CD14-positive monocyte (primary cell): Measurements from ENCODE around the gene KLF15. TPM values are rescaled to one million over a fixed set of nuclear protein-coding genes. Genes with fewer than 3 reads are reported as not detected.

Source experiments
- DNase-seq, 3 donors: peaks; one replicate each; pipeline ENCODE4 v3.0.0-alpha.2; 2011 to 2022
- H2AFZ ChIP-seq: 2 replicates; pipeline ENCODE4 v1.6.0; 2012; ENCODE audit warnings: mild to moderate bottlenecking, low read depth, low read length, inconsistent platforms; ENCODE audit not compliant: insufficient read depth, poor library complexity, severe bottlenecking
- H3K27ac ChIP-seq, 2 donors: 1 replicate in 1 of 2; 2 replicates in 1 of 2; pipeline ENCODE4 v1.5.1; 2012 to 2013; ENCODE audit warnings: low read length in 2 of 2, control low read depth in 1 of 2, inconsistent platforms in 1 of 2, low read depth in 1 of 2, mild to moderate bottlenecking in 1 of 2
- H3K27me3 ChIP-seq, 2 donors: one replicate each; pipeline versions ENCODE4 v1.6.0 to v1.6.1; 2011 to 2013; ENCODE audit warnings: low read length in 2 of 2; ENCODE audit not compliant: control insufficient read depth in 2 of 2, insufficient read depth in 2 of 2
- H3K36me3 ChIP-seq, 2 donors: replicated peaks in 1 of 2; 1 replicate in 1 of 2; 2 replicates in 1 of 2; pipeline versions ENCODE4 v1.5.1 to v1.6.1; 2012 to 2013; ENCODE audit warnings: low read length in 2 of 2, control low read depth in 1 of 2, inconsistent platforms in 1 of 2, mild to moderate bottlenecking in 1 of 2; ENCODE audit not compliant: insufficient read depth in 2 of 2, control insufficient read depth in 1 of 2
- H3K4me1 ChIP-seq, 2 donors: 1 replicate in 1 of 2; 2 replicates in 1 of 2; pipeline versions ENCODE4 v1.5.1 to v1.6.1; 2012 to 2013; ENCODE audit warnings: low read length in 2 of 2, control low read depth in 1 of 2, inconsistent platforms in 1 of 2, mild to moderate bottlenecking in 1 of 2, moderate library complexity in 1 of 2; ENCODE audit not compliant: insufficient read depth in 2 of 2, control insufficient read depth in 1 of 2
- H3K4me2 ChIP-seq: replicated peaks from 2 replicates; pipeline ENCODE3; 2012; ENCODE audit warnings: low read length, moderate library complexity, mild to moderate bottlenecking; ENCODE audit not compliant: poor library complexity, severe bottlenecking; ENCODE audit errors: extremely low read depth
- H3K4me3 ChIP-seq, 3 experiments: fragments of 200-600 bp in 1 of 3; sonication (generic) in 1 of 3; replicated peaks in 1 of 3; 1 replicate in 2 of 3; 2 replicates in 1 of 3; pipeline ENCODE4 v1.5.1; 2011 to 2013; ENCODE audit warnings: low read length in 3 of 3, mild to moderate bottlenecking in 3 of 3, control low read depth in 2 of 3, low read depth in 2 of 3, inconsistent platforms in 1 of 3, moderate library complexity in 1 of 3
- H3K79me2 ChIP-seq: 2 replicates; pipeline ENCODE4 v1.6.0; 2012; ENCODE audit warnings: mild to moderate bottlenecking, control low read depth, inconsistent platforms, low read length, moderate library complexity; ENCODE audit not compliant: insufficient read depth
- H3K9ac ChIP-seq: 2 replicates; pipeline ENCODE4 v1.6.0; 2017; ENCODE audit warnings: low read length, mild to moderate bottlenecking; ENCODE audit not compliant: insufficient read depth, poor library complexity, severe bottlenecking
- H3K9me3 ChIP-seq, 2 donors: replicated peaks in 1 of 2; 1 replicate in 1 of 2; 2 replicates in 1 of 2; pipeline versions ENCODE4 v1.5.1 to v1.6.1; 2012 to 2013; ENCODE audit warnings: low read length in 2 of 2, control low read depth in 1 of 2; ENCODE audit not compliant: control insufficient read depth in 1 of 2, insufficient read depth in 1 of 2
- H4K20me1 ChIP-seq: 2 replicates; pipeline ENCODE4 v1.6.0; 2012; ENCODE audit warnings: mild to moderate bottlenecking, low read length, control low read depth, moderate library complexity; ENCODE audit not compliant: insufficient read depth
- H3K27ac Mint-ChIP-seq, 7 donors: one replicate each; pipeline ENCODE4 v1.8.0; 2020; ENCODE audit warnings: mild to moderate bottlenecking in 7 of 7, mixed read lengths in 7 of 7, moderate library complexity in 6 of 7, inconsistent platforms in 2 of 7
- H3K27me3 Mint-ChIP-seq, 3 donors: one replicate each; pipeline ENCODE4 v1.8.0; 2021 to 2022; ENCODE audit warnings: low read depth in 3 of 3, mild to moderate bottlenecking in 3 of 3, mixed read lengths in 3 of 3, moderate library complexity in 3 of 3, inconsistent platforms in 1 of 3
- H3K36me3 Mint-ChIP-seq, 2 donors: one replicate each; pipeline ENCODE4 v1.8.0; 2020; ENCODE audit warnings: mixed read lengths in 2 of 2, inconsistent platforms in 1 of 2, mild to moderate bottlenecking in 1 of 2
- H3K4me1 Mint-ChIP-seq: one replicate; pipeline ENCODE4 v1.8.0; 2020; ENCODE audit warnings: mild to moderate bottlenecking, mixed read lengths
- H3K4me3 Mint-ChIP-seq, 2 donors: one replicate each; pipeline ENCODE4 v1.8.0; 2020; ENCODE audit warnings: mild to moderate bottlenecking in 2 of 2, mixed read lengths in 2 of 2, moderate library complexity in 1 of 2
- H3K9me3 Mint-ChIP-seq, 7 donors: one replicate each; pipeline ENCODE4 v1.8.0; 2020 to 2022; ENCODE audit warnings: mixed read lengths in 7 of 7, mild to moderate bottlenecking in 6 of 7, moderate library complexity in 6 of 7, inconsistent platforms in 2 of 7
- WGBS: methylation state at CpG from one replicate; pipeline ENCODE4 v1.1.5; 2013; ENCODE audit warnings: missing lambda C conversion rate; ENCODE audit not compliant: insufficient coverage; 5-methylcytosine and 5-hydroxymethylcytosine counted together
- intact Hi-C, 2 donors: fragments of 100-400 bp; cut with micrococcal nuclease; formaldehyde crosslinking; loops; one replicate each; pipeline versions ENCODE4 v1.15.0 to v1.15.1; 2023
- polyA plus RNA-seq, 3 donors: library from polyadenylated mRNA; depleted of rRNA in 1 of 3; unstranded in 2 of 3; stranded (reverse) in 1 of 3; fragments of 300-500 nt in 2 of 3; fragments of >200 nt in 1 of 3; fragmentation: Illumina TruSeq in 2 of 3; gene quantifications; 1 replicate in 2 of 3; 2 replicates in 1 of 3; pipeline ENCODE4 v1.2.3, GENCODE V29; 2012 to 2021
- TF ChIP-seq, protein P1 (sequence below): fragments of 200-600 bp; IDR thresholded peaks from one replicate; pipeline ENCODE4 v1.8.0; 2022; ENCODE audit warnings: antibody characterized with exemption, mild to moderate bottlenecking

KLF15 gene
- polyA plus RNA-seq, 3 donors, result not detected

DNA sequence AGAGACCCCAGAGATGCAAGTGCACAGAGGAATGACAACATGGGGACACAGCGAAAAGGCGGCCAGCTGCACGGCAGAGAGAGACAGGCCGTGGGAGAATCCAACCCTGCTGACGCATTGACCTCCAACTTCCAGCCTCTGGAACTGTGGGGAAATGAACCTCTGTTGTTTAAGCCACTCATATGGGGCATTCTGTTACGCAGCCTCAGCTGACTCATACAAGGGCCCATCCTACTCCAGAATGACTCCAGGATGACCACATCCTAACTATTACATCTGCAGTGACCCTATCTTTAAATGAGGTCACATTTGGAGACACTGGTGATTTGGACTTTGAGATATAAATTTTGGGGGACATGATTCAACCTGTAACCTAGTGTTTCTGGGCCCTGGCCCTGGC lies 44.0 kb downstream of the KLF15 start:
- WGBS, result 100% methylated on average over 5 of the region's 6 CpGs
- no peaks in the 10 kb centered on the region for H3K27me3 ChIP-seq
- H3K4me2 ChIP-seq, result no peak overlapping the region
- H3K4me3 ChIP-seq, result no peak overlapping the region
- H3K36me3 ChIP-seq, result no peaks in the 10 kb centered on the region
- H4K20me1 ChIP-seq, result no peaks in the 10 kb centered on the region
- Mint-ChIP-seq H3K9me3 (peaks cover 0 to 10% (median 9%) of the 10 kb centered on the region in 7 donors), H3K4me3 (no peak overlapping the region), H3K27ac (no peak overlapping the region), H3K36me3 (no peaks in the 10 kb centered on the region), H3K27me3 (peaks cover 2 to 11% (median 10%) of the 10 kb centered on the region in 3 donors), H3K4me1 (peaks cover 2% of the 10 kb centered on the region)
- H2AFZ ChIP-seq, result no peak overlapping the region
- TF ChIP-seq, protein P1, sequence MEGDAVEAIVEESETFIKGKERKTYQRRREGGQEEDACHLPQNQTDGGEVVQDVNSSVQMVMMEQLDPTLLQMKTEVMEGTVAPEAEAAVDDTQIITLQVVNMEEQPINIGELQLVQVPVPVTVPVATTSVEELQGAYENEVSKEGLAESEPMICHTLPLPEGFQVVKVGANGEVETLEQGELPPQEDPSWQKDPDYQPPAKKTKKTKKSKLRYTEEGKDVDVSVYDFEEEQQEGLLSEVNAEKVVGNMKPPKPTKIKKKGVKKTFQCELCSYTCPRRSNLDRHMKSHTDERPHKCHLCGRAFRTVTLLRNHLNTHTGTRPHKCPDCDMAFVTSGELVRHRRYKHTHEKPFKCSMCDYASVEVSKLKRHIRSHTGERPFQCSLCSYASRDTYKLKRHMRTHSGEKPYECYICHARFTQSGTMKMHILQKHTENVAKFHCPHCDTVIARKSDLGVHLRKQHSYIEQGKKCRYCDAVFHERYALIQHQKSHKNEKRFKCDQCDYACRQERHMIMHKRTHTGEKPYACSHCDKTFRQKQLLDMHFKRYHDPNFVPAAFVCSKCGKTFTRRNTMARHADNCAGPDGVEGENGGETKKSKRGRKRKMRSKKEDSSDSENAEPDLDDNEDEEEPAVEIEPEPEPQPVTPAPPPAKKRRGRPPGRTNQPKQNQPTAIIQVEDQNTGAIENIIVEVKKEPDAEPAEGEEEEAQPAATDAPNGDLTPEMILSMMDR, result no peak
- peaks cover 0 to 10% of the 10 kb centered on the region in 2 donors for H3K9me3 ChIP-seq
- H3K27ac ChIP-seq, result no peak overlapping the region
- H3K4me1 ChIP-seq, result no peaks in the 10 kb centered on the region
- no peak overlapping the region for H3K9ac ChIP-seq
- intact Hi-C loops, result no loop called here
- DNase-seq, result no peak
- H3K79me2 ChIP-seq, result no peaks in the 10 kb centered on the region

DNA sequence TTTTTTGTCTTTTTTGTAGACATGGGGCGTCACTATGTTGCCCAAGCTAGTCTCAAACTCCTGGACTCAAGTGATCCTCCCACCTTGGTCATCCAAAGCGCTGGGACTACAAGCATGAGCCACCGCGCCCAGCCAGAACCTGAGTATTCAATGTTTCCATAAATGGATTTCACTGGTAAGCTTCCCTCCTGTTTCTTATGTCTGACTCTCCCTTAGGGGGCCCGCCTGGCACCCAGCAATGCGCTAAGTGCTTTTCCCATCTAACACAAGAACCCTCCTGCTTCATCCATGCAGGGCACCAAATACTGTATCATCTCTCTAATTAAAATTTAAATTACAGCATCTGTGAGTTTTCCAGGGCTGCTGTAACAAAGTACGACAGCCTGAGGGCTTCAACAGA lies 44.9 kb downstream of the KLF15 start:
- Histone ChIP-seq H3K9me3 (peaks cover 0 to 8% of the 10 kb centered on the region in 2 donors), H3K36me3 (no peaks in the 10 kb centered on the region), H3K4me2 (no peak overlapping the region), H3K79me2 (no peaks in the 10 kb centered on the region), H2AFZ (no peak overlapping the region), H3K4me1 (no peaks in the 10 kb centered on the region), H4K20me1 (no peaks in the 10 kb centered on the region), H3K4me3 (no peak overlapping the region), H3K27me3 (no peaks in the 10 kb centered on the region), H3K9ac (no peak overlapping the region), H3K27ac (no peak overlapping the region)
- TF ChIP-seq, protein P1, result no peak
- Mint-ChIP-seq H3K27me3 (peaks cover 2 to 10% (median 8%) of the 10 kb centered on the region in 3 donors), H3K4me3 (no peak overlapping the region), H3K36me3 (no peaks in the 10 kb centered on the region), H3K9me3 (peaks cover 0 to 10% (median 6%) of the 10 kb centered on the region in 7 donors), H3K27ac (no peak overlapping the region), H3K4me1 (peaks cover 2% of the 10 kb centered on the region)
- WGBS, result 100% methylated on average over 7 of the region's 7 CpGs
- intact Hi-C loops, result no loop called here
- DNase-seq, result no peak
